ENCODE data around the gene P3H2.
A peak's percentile ranks its signal among the peaks of the same experiment; 100 is the strongest.

Gene P3H2

GRCh38 chr3:190048932-190049441 lies 71.7 kb downstream of the P3H2 start:
- DNase-seq = peak in 1 of 4 experiments; percentile 14

GRCh38 chr3:190044974-190045373 lies 75.7 kb downstream of the P3H2 start:
- DNase-seq = no peak

- no peak for DNase-seq
Observed at GRCh38 chr3:190044142-190044541, 76.6 kb downstream of the P3H2 start.

- DNase-seq = no peak
Observed at GRCh38 chr3:190043741-190044140, 77.0 kb downstream of the P3H2 start.

GRCh38 chr3:190042558-190042957 lies 78.1 kb downstream of the P3H2 start:
- DNase-seq = no peak

- DNase-seq = no peak
Observed at GRCh38 chr3:190041333-190042041, 79.2 kb downstream of the P3H2 start.

- no peak for DNase-seq
Observed at GRCh38 chr3:190040145-190040544, 80.6 kb downstream of the P3H2 start.

GRCh38 chr3:190038050-190038933 lies 82.4 kb downstream of the P3H2 start:
- peak in 2 of 4 experiments; percentile 6 to 7 for DNase-seq

GRCh38 chr3:190036631-190037030 lies 84.1 kb downstream of the P3H2 start:
- no peak for DNase-seq

- no peak for DNase-seq
Observed at GRCh38 chr3:190034446-190034845, 86.3 kb downstream of the P3H2 start.

- no peak for DNase-seq
Observed at GRCh38 chr3:190032923-190033322, 87.8 kb downstream of the P3H2 start.

- DNase-seq = no peak
Observed at GRCh38 chr3:190031887-190032752, 88.6 kb downstream of the P3H2 start.

GRCh38 chr3:190027116-190027515 lies 93.6 kb downstream of the P3H2 start:
- no peak for DNase-seq

GRCh38 chr3:190026154-190026553 lies 94.5 kb downstream of the P3H2 start:
- DNase-seq = no peak

- DNase-seq = peak in 2 of 4 experiments; percentile 12 to 17
Observed at GRCh38 chr3:190024912-190025311, 95.8 kb downstream of the P3H2 start.

GRCh38 chr3:190019844-190020243 lies 100.9 kb downstream of the P3H2 start:
- DNase-seq = no peak

GRCh38 chr3:190019006-190019405 lies 101.7 kb downstream of the P3H2 start:
- no peak for DNase-seq

GRCh38 chr3:190018460-190018859 lies 102.2 kb downstream of the P3H2 start:
- DNase-seq = no peak

GRCh38 chr3:190017521-190018288 lies 103.0 kb downstream of the P3H2 start:
- peak; percentile 38 to 55 (median 40) for DNase-seq

- DNase-seq = no peak
Observed at GRCh38 chr3:190016966-190017365, 103.7 kb downstream of the P3H2 start.

GRCh38 chr3:190014940-190015339 lies 105.8 kb downstream of the P3H2 start:
- DNase-seq = no peak

Measured in suppressor macrophage (primary cell).